ENCODE data around the gene AKAP5. TPM values are rescaled to one million over a fixed set of nuclear protein-coding genes. Genes with fewer than 3 reads are reported as not detected.

AKAP5 gene
- total RNA-seq, 2 donors from 2014 or later: 0.51 to 0.82 TPM

- Histone ChIP-seq H3K4me1 (replicated peaks) (no peaks in the 10 kb centered on the region), H3K4me3 (no peak overlapping the region), H3K27ac (no peak overlapping the region), H3K36me3 (no peaks in the 10 kb centered on the region), H3K9me3 (no peaks in the 10 kb centered on the region), H3K27me3 (replicated peaks; ENCODE audit: insufficient read depth) (no peaks in the 10 kb centered on the region)
- WGBS: 83% methylated on average over 7 of the region's 7 CpGs
- intact Hi-C loops (cut with DNase I): no loop called here
- TF ChIP-seq, protein P1, sequence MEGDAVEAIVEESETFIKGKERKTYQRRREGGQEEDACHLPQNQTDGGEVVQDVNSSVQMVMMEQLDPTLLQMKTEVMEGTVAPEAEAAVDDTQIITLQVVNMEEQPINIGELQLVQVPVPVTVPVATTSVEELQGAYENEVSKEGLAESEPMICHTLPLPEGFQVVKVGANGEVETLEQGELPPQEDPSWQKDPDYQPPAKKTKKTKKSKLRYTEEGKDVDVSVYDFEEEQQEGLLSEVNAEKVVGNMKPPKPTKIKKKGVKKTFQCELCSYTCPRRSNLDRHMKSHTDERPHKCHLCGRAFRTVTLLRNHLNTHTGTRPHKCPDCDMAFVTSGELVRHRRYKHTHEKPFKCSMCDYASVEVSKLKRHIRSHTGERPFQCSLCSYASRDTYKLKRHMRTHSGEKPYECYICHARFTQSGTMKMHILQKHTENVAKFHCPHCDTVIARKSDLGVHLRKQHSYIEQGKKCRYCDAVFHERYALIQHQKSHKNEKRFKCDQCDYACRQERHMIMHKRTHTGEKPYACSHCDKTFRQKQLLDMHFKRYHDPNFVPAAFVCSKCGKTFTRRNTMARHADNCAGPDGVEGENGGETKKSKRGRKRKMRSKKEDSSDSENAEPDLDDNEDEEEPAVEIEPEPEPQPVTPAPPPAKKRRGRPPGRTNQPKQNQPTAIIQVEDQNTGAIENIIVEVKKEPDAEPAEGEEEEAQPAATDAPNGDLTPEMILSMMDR (IDR thresholded peaks at IDR 0.05): no peak
- TF ChIP-seq POLR2A (IDR thresholded peaks at IDR 0.05) (no peak), POLR2AphosphoS5 (IDR thresholded peaks at IDR 0.05) (no peak)
- no peak for DNase-seq (ENCODE audit: low spot score)
These were observed 46.3 kb upstream of the AKAP5 start for GRCh38 chr14:64419003-64419402.

- Histone ChIP-seq H3K9me3 (no peaks in the 10 kb centered on the region), H3K27ac (no peak overlapping the region), H3K27me3 (replicated peaks; ENCODE audit: insufficient read depth) (no peaks in the 10 kb centered on the region), H3K36me3 (peaks cover 0 to 2% of the 10 kb centered on the region in 2 donors), H3K4me3 (no peak overlapping the region), H3K4me1 (replicated peaks) (no peaks in the 10 kb centered on the region)
- intact Hi-C loops (cut with DNase I): no loop called here
- WGBS: 48% methylated on average over 8 of the region's 8 CpGs
- DNase-seq (ENCODE audit: low spot score): no peak
- TF ChIP-seq POLR2AphosphoS5 (IDR thresholded peaks at IDR 0.05): no peak
- TF ChIP-seq, protein P1 (IDR thresholded peaks at IDR 0.05): no peak
- TF ChIP-seq POLR2A (IDR thresholded peaks at IDR 0.05): no peak
These were observed 44.1 kb upstream of the AKAP5 start for GRCh38 chr14:64421166-64421565.

GRCh38 chr14:64422005-64422404, 43.3 kb upstream of the AKAP5 start:
- no peak for TF ChIP-seq POLR2A (IDR thresholded peaks at IDR 0.05)
- TF ChIP-seq, protein P1 (IDR thresholded peaks at IDR 0.05): no peak
- TF ChIP-seq POLR2AphosphoS5 (IDR thresholded peaks at IDR 0.05): no peak
- 93% methylated on average over 1 of the region's 1 CpG for WGBS

GRCh38 chr14:64422756-64423155, 42.5 kb upstream of the AKAP5 start:
- H3K4me3 ChIP-seq: no peak overlapping the region
- no peak overlapping the region for H3K27ac ChIP-seq
- H3K27me3 ChIP-seq (replicated peaks; ENCODE audit: insufficient read depth): no peaks in the 10 kb centered on the region
- no peaks in the 10 kb centered on the region for H3K9me3 ChIP-seq
- intact Hi-C loops (cut with DNase I): no loop called here
- H3K4me1 ChIP-seq (replicated peaks): no peaks in the 10 kb centered on the region
- WGBS: 92% methylated on average over 7 of the region's 7 CpGs
- DNase-seq (ENCODE audit: low spot score): no peak
- no peak for TF ChIP-seq POLR2AphosphoS5 (IDR thresholded peaks at IDR 0.05)
- TF ChIP-seq POLR2A (IDR thresholded peaks at IDR 0.05): no peak
- TF ChIP-seq, protein P1 (IDR thresholded peaks at IDR 0.05): no peak
- peaks cover 0 to 2% of the 10 kb centered on the region in 2 donors for H3K36me3 ChIP-seq

More at GRCh38 chr14:64422005-64422404, 43.3 kb upstream of the AKAP5 start:
- Histone ChIP-seq H3K27me3 (replicated peaks; ENCODE audit: insufficient read depth) (no peaks in the 10 kb centered on the region), H3K27ac (no peak overlapping the region), H3K9me3 (no peaks in the 10 kb centered on the region), H3K4me1 (replicated peaks) (no peaks in the 10 kb centered on the region), H3K36me3 (peaks cover 0 to 2% of the 10 kb centered on the region in 2 donors), H3K4me3 (no peak overlapping the region)
- intact Hi-C loops (cut with DNase I): no loop called here
- no peak for DNase-seq (ENCODE audit: low spot score)

- Histone ChIP-seq H3K36me3 (peaks cover 0 to 2% of the 10 kb centered on the region in 2 donors), H3K27me3 (replicated peaks; ENCODE audit: insufficient read depth) (no peaks in the 10 kb centered on the region), H3K9me3 (no peaks in the 10 kb centered on the region), H3K4me1 (replicated peaks) (no peaks in the 10 kb centered on the region), H3K27ac (no peak overlapping the region), H3K4me3 (no peak overlapping the region)
- 94% methylated on average over 6 of the region's 6 CpGs for WGBS
- DNase-seq (ENCODE audit: low spot score): no peak
- TF ChIP-seq POLR2A (IDR thresholded peaks at IDR 0.05): no peak
- TF ChIP-seq, protein P1 (IDR thresholded peaks at IDR 0.05): no peak
- TF ChIP-seq POLR2AphosphoS5 (IDR thresholded peaks at IDR 0.05): no peak
- intact Hi-C loops (cut with DNase I): no loop called here
These were observed 41.3 kb upstream of the AKAP5 start for GRCh38 chr14:64423987-64424386.
